Fibroblast of lung (primary cell): ENCODE results near the gene CEP131. TPM values are rescaled to one million over a fixed set of nuclear protein-coding genes. Genes with fewer than 3 reads are reported as not detected.

Source experiments
- DNase-seq, 2 donors: peaks; one replicate each; pipeline versions ENCODE4 v3.0.0 to v3.0.0-alpha.2; 2010; ENCODE audit warnings: low read depth in 2 of 2
- H2AFZ ChIP-seq: 2 replicates; pipeline ENCODE4 v1.5.1; 2012; ENCODE audit warnings: low read length, control low read depth, inconsistent platforms
- H3K27ac ChIP-seq: 2 replicates; pipeline ENCODE4 v1.5.1; 2011; ENCODE audit warnings: low read length, control low read depth; ENCODE audit not compliant: insufficient read depth
- H3K27me3 ChIP-seq: 2 replicates; pipeline ENCODE4 v1.5.1; 2011; ENCODE audit warnings: mild to moderate bottlenecking, low read length; ENCODE audit not compliant: control insufficient read depth, insufficient read depth
- H3K36me3 ChIP-seq: 2 replicates; pipeline ENCODE4 v1.5.1; 2011; ENCODE audit warnings: low read length; ENCODE audit not compliant: control insufficient read depth, insufficient read depth
- H3K4me1 ChIP-seq: 2 replicates; pipeline ENCODE4 v1.5.1; 2011; ENCODE audit warnings: low read length; ENCODE audit not compliant: control insufficient read depth, insufficient read depth; ENCODE audit errors: extremely low read depth
- H3K4me2 ChIP-seq: 2 replicates; pipeline ENCODE4 v1.5.1; 2011; ENCODE audit warnings: low read length, control low read depth; ENCODE audit not compliant: insufficient read depth; ENCODE audit errors: extremely low read depth
- H3K4me3 ChIP-seq, 4 experiments: fragments of 200-600 bp in 1 of 4; sonication (generic) in 1 of 4; replicated peaks in 1 of 4; 2 replicates each; pipeline ENCODE4 v1.5.1; 2011 to 2016; ENCODE audit warnings: low read length in 4 of 4, low read depth in 3 of 4, mild to moderate bottlenecking in 3 of 4, control low read depth in 2 of 4, inconsistent platforms in 1 of 4, mixed read lengths in 1 of 4; ENCODE audit not compliant: insufficient read depth in 1 of 4; ENCODE audit errors: control extremely low read depth in 1 of 4
- H3K79me2 ChIP-seq: 2 replicates; pipeline ENCODE4 v1.5.1; 2012; ENCODE audit warnings: mild to moderate bottlenecking, low read length, inconsistent platforms; ENCODE audit not compliant: control insufficient read depth, insufficient read depth
- H3K9ac ChIP-seq: 2 replicates; pipeline ENCODE4 v1.5.1; 2011; ENCODE audit warnings: mild to moderate bottlenecking, low read length, control low read depth; ENCODE audit not compliant: insufficient read depth
- H3K9me3 ChIP-seq: 2 replicates; pipeline ENCODE4 v1.5.1; 2012; ENCODE audit warnings: low read depth, low read length; ENCODE audit not compliant: control insufficient read depth, insufficient read depth
- H4K20me1 ChIP-seq: 2 replicates; pipeline ENCODE4 v1.5.1; 2011; ENCODE audit warnings: low read length; ENCODE audit not compliant: control insufficient read depth, insufficient read depth; ENCODE audit errors: extremely low read depth
- CTCF ChIP-seq, 2 donors: IDR thresholded peaks in 1 of 2; conservative IDR thresholded peaks in 1 of 2; 1 replicate in 1 of 2; 2 replicates in 1 of 2; pipeline ENCODE4 v1.5.1; 2011 to 2012; ENCODE audit warnings: low read length in 2 of 2, control low read depth in 1 of 2, inconsistent platforms in 1 of 2, low read depth in 1 of 2, mild to moderate bottlenecking in 1 of 2
- EZH2 ChIP-seq: IDR thresholded peaks from 2 replicates; pipeline ENCODE4 v1.5.1; 2012; ENCODE audit warnings: low read length, control low read depth, mild to moderate bottlenecking; ENCODE audit errors: missing control alignments
- polyA plus RNA-seq, 2 donors: library from polyadenylated mRNA; depleted of rRNA in 1 of 2; stranded (reverse) in 1 of 2; unstranded in 1 of 2; fragments of >200 nt; gene quantifications; 2 replicates each; pipeline ENCODE4 v1.2.1, GENCODE V29; 2011 to 2012; ENCODE audit warnings: missing spikeins in 1 of 2
- total RNA-seq: library from RNA; depleted of rRNA; stranded (reverse); fragments of >200 nt; gene quantifications from 2 replicates; pipeline ENCODE4 v1.2.1, GENCODE V29; 2014

Gene CEP131
- total and polyA plus RNA-seq, 2 donors (not counting 1 experiment from before 2014, with no cell fraction given), result 2.0 to 7.4 TPM

GRCh38 chr17:81223762-81224130, 981 bp upstream of the CEP131 start:
- peak overlapping the region in 3 of 4 experiments; percentile 40 to 61 (median 43) for H3K4me3 ChIP-seq
- peak overlapping the region; percentile 79 for H3K4me2 ChIP-seq
- H3K9ac ChIP-seq, result no peak overlapping the region
- H4K20me1 ChIP-seq, result no peaks in the 10 kb centered on the region
- H3K4me1 ChIP-seq, result peaks cover 4% of the 10 kb centered on the region
- H3K27me3 ChIP-seq, result no peaks in the 10 kb centered on the region
- H3K36me3 ChIP-seq, result no peaks in the 10 kb centered on the region
- no peak for DNase-seq
- TF ChIP-seq EZH2 (no peak), CTCF (conservative IDR thresholded peaks at IDR 0.05 in 1 of 2, IDR thresholded peaks at IDR 0.05 in 1 of 2; ENCODE audit: low read depth in 1 of 2, low read length in 2 of 2) (no peak)
- no peak overlapping the region for H3K27ac ChIP-seq
- no peaks in the 10 kb centered on the region for H3K79me2 ChIP-seq
- peak overlapping the region; percentile 92 for H2AFZ ChIP-seq
- H3K9me3 ChIP-seq, result no peaks in the 10 kb centered on the region

GRCh38 chr17:81222620-81222905, 202 bp downstream of the CEP131 start:
- peak overlapping the region; percentile 57 for H3K9ac ChIP-seq
- peak overlapping the region; percentile 96 for H3K4me2 ChIP-seq
- DNase-seq, result no peak
- H3K4me1 ChIP-seq, result peaks cover 4% of the 10 kb centered on the region
- no peaks in the 10 kb centered on the region for H3K79me2 ChIP-seq
- H2AFZ ChIP-seq, result no peak overlapping the region
- H3K27ac ChIP-seq, result peak overlapping the region; percentile 39
- peak overlapping the region; percentile 60 to 79 (median 72) for H3K4me3 ChIP-seq
- no peak for TF ChIP-seq EZH2
- TF ChIP-seq CTCF (conservative IDR thresholded peaks at IDR 0.05 in 1 of 2, IDR thresholded peaks at IDR 0.05 in 1 of 2; ENCODE audit: low read depth in 1 of 2, low read length in 2 of 2), result no peak
- no peaks in the 10 kb centered on the region for H3K9me3 ChIP-seq
- H3K36me3 ChIP-seq, result no peaks in the 10 kb centered on the region
- no peaks in the 10 kb centered on the region for H3K27me3 ChIP-seq
- H4K20me1 ChIP-seq, result no peaks in the 10 kb centered on the region

- peak overlapping the region; percentile 96 for H3K4me2 ChIP-seq
- H3K36me3 ChIP-seq, result no peaks in the 10 kb centered on the region
- no peaks in the 10 kb centered on the region for H3K79me2 ChIP-seq
- H3K4me1 ChIP-seq, result peaks cover 4% of the 10 kb centered on the region
- peak overlapping the region; percentile 57 for H3K9ac ChIP-seq
- peak overlapping the region; percentile 60 to 79 (median 72) for H3K4me3 ChIP-seq
- H2AFZ ChIP-seq, result no peak overlapping the region
- TF ChIP-seq CTCF (conservative IDR thresholded peaks at IDR 0.05 in 1 of 2, IDR thresholded peaks at IDR 0.05 in 1 of 2; ENCODE audit: low read depth in 1 of 2, low read length in 2 of 2), result no peak
- no peak for TF ChIP-seq EZH2
- H4K20me1 ChIP-seq, result no peaks in the 10 kb centered on the region
- H3K27me3 ChIP-seq, result no peaks in the 10 kb centered on the region
- no peak for DNase-seq
- H3K27ac ChIP-seq, result peak overlapping the region; percentile 39
- H3K9me3 ChIP-seq, result no peaks in the 10 kb centered on the region
Observed at GRCh38 chr17:81221842-81222619, 734 bp downstream of the CEP131 start.
